Measurements from ENCODE around the gene REEP5. TPM values are rescaled to one million over a fixed set of nuclear protein-coding genes. Genes with fewer than 3 reads are reported as not detected.

Gene REEP5
- polyA plus RNA-seq, 3 donors: 83.6 to 200 (median 193) TPM

GRCh38 chr5:112883192-112883591 lies 38.8 kb downstream of the REEP5 start:
- H2AFZ ChIP-seq (ENCODE audit: insufficient read depth, low read depth, low read length, poor library complexity, severe bottlenecking): no peak overlapping the region
- H3K4me2 ChIP-seq (replicated peaks; ENCODE audit: extremely low read depth, low read length, poor library complexity, severe bottlenecking): no peak overlapping the region
- 93% methylated on average over 2 of the region's 2 CpGs for WGBS (ENCODE audit: insufficient coverage)
- intact Hi-C loops (cut with micrococcal nuclease): no loop called here
- DNase-seq: no peak
- no peak overlapping the region for H3K27ac ChIP-seq (ENCODE audit: low read depth in 1 of 2, low read length in 2 of 2)
- no peaks in the 10 kb centered on the region for H3K9me3 Mint-ChIP-seq
- peaks cover 8% of the 10 kb centered on the region for H3K4me1 Mint-ChIP-seq
- no peak for TF ChIP-seq CTCF (IDR thresholded peaks at IDR 0.05)
- H3K27me3 Mint-ChIP-seq (ENCODE audit: low read depth in 3 of 3): no peaks in the 10 kb centered on the region
- peaks cover 41% of the 10 kb centered on the region for H3K79me2 ChIP-seq (ENCODE audit: insufficient read depth, low read length)
- no peaks in the 10 kb centered on the region for H3K4me1 ChIP-seq (ENCODE audit: control insufficient read depth in 1 of 2, insufficient read depth in 2 of 2, low read length in 2 of 2)
- H3K36me3 Mint-ChIP-seq: peaks cover 20 to 59% of the 10 kb centered on the region in 2 donors
- H3K27me3 ChIP-seq (ENCODE audit: control insufficient read depth in 2 of 2, insufficient read depth in 2 of 2, low read length in 2 of 2): no peaks in the 10 kb centered on the region
- peaks cover 80 to 97% of the 10 kb centered on the region in 2 donors for H3K36me3 ChIP-seq (replicated peaks in 1 of 2; ENCODE audit: control insufficient read depth in 1 of 2, insufficient read depth in 2 of 2, low read length in 2 of 2)
- H3K9me3 ChIP-seq (replicated peaks in 1 of 2; ENCODE audit: control insufficient read depth in 1 of 2, insufficient read depth in 1 of 2, low read length in 2 of 2): no peaks in the 10 kb centered on the region
- peaks cover 98% of the 10 kb centered on the region for H4K20me1 ChIP-seq (ENCODE audit: insufficient read depth, low read length)
- no peak overlapping the region for H3K9ac ChIP-seq (ENCODE audit: insufficient read depth, low read length, poor library complexity, severe bottlenecking)
- H3K27ac Mint-ChIP-seq: no peak overlapping the region
- H3K4me3 ChIP-seq (replicated peaks in 1 of 3; ENCODE audit: low read depth in 2 of 3, low read length in 3 of 3): no peak overlapping the region
- no peak overlapping the region for H3K4me3 Mint-ChIP-seq

- Histone ChIP-seq H3K27me3 (ENCODE audit: control insufficient read depth in 2 of 2, insufficient read depth in 2 of 2, low read length in 2 of 2) (no peaks in the 10 kb centered on the region), H3K36me3 (replicated peaks in 1 of 2; ENCODE audit: control insufficient read depth in 1 of 2, insufficient read depth in 2 of 2, low read length in 2 of 2) (peaks cover 70 to 96% of the 10 kb centered on the region in 2 donors), H3K9ac (ENCODE audit: insufficient read depth, low read length, poor library complexity, severe bottlenecking) (no peak overlapping the region), H3K27ac (ENCODE audit: low read depth in 1 of 2, low read length in 2 of 2) (peak overlapping the region in 1 of 2 donors; percentile 11), H4K20me1 (ENCODE audit: insufficient read depth, low read length) (peaks cover 79% of the 10 kb centered on the region), H3K4me1 (ENCODE audit: control insufficient read depth in 1 of 2, insufficient read depth in 2 of 2, low read length in 2 of 2) (no peaks in the 10 kb centered on the region), H3K4me2 (replicated peaks; ENCODE audit: extremely low read depth, low read length, poor library complexity, severe bottlenecking) (no peak overlapping the region), H3K4me3 (replicated peaks in 1 of 3; ENCODE audit: low read depth in 2 of 3, low read length in 3 of 3) (no peak overlapping the region), H3K9me3 (replicated peaks in 1 of 2; ENCODE audit: control insufficient read depth in 1 of 2, insufficient read depth in 1 of 2, low read length in 2 of 2) (no peaks in the 10 kb centered on the region), H3K79me2 (ENCODE audit: insufficient read depth, low read length) (peaks cover 33% of the 10 kb centered on the region), H2AFZ (ENCODE audit: insufficient read depth, low read depth, low read length, poor library complexity, severe bottlenecking) (no peak overlapping the region)
- peaks cover 8% of the 10 kb centered on the region for H3K4me1 Mint-ChIP-seq
- no peak for TF ChIP-seq CTCF (IDR thresholded peaks at IDR 0.05)
- no peaks in the 10 kb centered on the region for H3K9me3 Mint-ChIP-seq
- H3K4me3 Mint-ChIP-seq: no peak overlapping the region
- no peak for DNase-seq
- intact Hi-C loops (cut with micrococcal nuclease): no loop called here
- peaks cover 26 to 55% of the 10 kb centered on the region in 2 donors for H3K36me3 Mint-ChIP-seq
- H3K27ac Mint-ChIP-seq: peak overlapping the region in 1 of 7 donors; percentile 43
- no peaks in the 10 kb centered on the region for H3K27me3 Mint-ChIP-seq (ENCODE audit: low read depth in 3 of 3)
- WGBS (ENCODE audit: insufficient coverage): 71% methylated on average over 1 of the region's 2 CpGs
Observed at GRCh38 chr5:112880219-112880964, 41.6 kb downstream of the REEP5 start.

Data from CD14-positive monocyte (primary cell).